AG04449 (cell line): ENCODE results near the gene RAB7B.

Experiments used
- CTCF ChIA-PET: fragments of 350-600 bp; formaldehyde crosslinking; extraction: SDS; loops from one replicate; lab custom pipeline; 2021; ENCODE audit warnings: antibody characterized with exemption; lab: Yijun Ruan, JAX
- POLR2A ChIA-PET: fragments of 400-600, 350-600 bp; formaldehyde crosslinking; extraction: SDS; loops from one replicate; lab custom pipeline; 2020; ENCODE audit warnings: antibody characterized with exemption, inconsistent platforms; lab: Yijun Ruan, JAX
- DNase-seq: peaks from one replicate; pipeline ENCODE4 v3.0.0-alpha.2; 2010; ENCODE audit warnings: low read depth, low spot score
- H3K4me3 ChIP-seq: 2 replicates; pipeline ENCODE4 v1.5.1; 2011; ENCODE audit warnings: low read depth, mild to moderate bottlenecking, control low read depth, low read length
- TF ChIP-seq, protein P1 (sequence below): IDR thresholded peaks from one replicate; pipeline ENCODE4 v1.5.1; 2011; ENCODE audit warnings: mild to moderate bottlenecking, moderate library complexity, low read length, control low read depth, inconsistent platforms; ENCODE audit not compliant: insufficient read depth; ENCODE audit errors: missing control alignments

RAB7B gene

GRCh38 chr1:206004826-206005225, 1.6 kb upstream of the RAB7B start:
- TF ChIP-seq, protein P1, sequence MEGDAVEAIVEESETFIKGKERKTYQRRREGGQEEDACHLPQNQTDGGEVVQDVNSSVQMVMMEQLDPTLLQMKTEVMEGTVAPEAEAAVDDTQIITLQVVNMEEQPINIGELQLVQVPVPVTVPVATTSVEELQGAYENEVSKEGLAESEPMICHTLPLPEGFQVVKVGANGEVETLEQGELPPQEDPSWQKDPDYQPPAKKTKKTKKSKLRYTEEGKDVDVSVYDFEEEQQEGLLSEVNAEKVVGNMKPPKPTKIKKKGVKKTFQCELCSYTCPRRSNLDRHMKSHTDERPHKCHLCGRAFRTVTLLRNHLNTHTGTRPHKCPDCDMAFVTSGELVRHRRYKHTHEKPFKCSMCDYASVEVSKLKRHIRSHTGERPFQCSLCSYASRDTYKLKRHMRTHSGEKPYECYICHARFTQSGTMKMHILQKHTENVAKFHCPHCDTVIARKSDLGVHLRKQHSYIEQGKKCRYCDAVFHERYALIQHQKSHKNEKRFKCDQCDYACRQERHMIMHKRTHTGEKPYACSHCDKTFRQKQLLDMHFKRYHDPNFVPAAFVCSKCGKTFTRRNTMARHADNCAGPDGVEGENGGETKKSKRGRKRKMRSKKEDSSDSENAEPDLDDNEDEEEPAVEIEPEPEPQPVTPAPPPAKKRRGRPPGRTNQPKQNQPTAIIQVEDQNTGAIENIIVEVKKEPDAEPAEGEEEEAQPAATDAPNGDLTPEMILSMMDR, result no peak
- H3K4me3 ChIP-seq, result no peak overlapping the region
- POLR2A ChIA-PET, result no interaction called here
- CTCF ChIA-PET, result interaction anchor here (1.0 to 1.1 kb wide), 2 partner anchors 25 to 101 kb away, joined by 3 to 4 read pairs; no protein-coding TSS in a partner anchor
- DNase-seq, result no peak

DNA sequence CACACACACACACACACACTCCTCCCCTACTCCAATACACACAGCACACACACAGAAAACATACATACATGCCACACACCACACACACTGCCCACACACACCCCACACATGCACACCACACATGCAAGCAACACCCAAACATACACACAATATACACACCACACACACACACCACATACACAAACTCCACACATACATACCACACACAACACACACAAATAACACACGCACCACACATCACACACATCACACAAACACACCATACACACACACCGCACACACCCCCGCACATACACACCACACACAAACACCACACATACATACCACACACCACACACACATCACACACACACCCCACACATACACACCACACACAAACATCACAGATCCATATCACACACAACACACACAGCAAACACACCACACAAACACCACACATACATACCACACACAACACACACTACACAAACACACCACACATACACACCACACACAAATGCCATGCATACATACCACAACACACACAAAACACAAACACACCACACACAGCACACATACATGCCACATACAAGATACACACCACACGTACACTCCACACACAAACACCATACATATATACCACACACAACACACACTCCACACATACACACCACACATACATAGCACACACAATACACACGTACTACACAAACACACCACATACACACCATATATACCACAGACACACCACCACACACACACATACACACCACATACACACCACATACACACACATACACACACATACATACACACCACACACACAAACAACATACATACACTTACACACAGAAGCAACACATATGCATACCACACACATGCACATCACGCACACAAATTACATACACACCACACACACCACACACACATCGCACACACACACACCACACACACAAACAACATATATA, 932 bp upstream of the RAB7B start:
- H3K4me3 ChIP-seq, result no peak overlapping the region
- CTCF ChIA-PET, result interaction anchor here (1.0 to 1.7 kb wide), 6 partner anchors 12 to 104 kb away, joined by 3 to 11 read pairs (median 4); no protein-coding TSS in a partner anchor
- POLR2A ChIA-PET, result no interaction called here

GRCh38 chr1:206002160-206002559, 1.0 kb downstream of the RAB7B start:
- DNase-seq, result no peak
- CTCF ChIA-PET, result interaction anchor here (1.4 to 7.0 kb wide), 6 partner anchors 25 to 106 kb away, joined by 3 to 38 read pairs (median 8); no protein-coding TSS in a partner anchor
- POLR2A ChIA-PET, result no interaction called here
- TF ChIP-seq, protein P1, result no peak
- H3K4me3 ChIP-seq, result peak overlapping the region; percentile 30; the same call in 1 of the 2 replicates

More for the DNA sequence above, 932 bp upstream of the RAB7B start:
- no peak for DNase-seq
- TF ChIP-seq, protein P1, result no peak

GRCh38 chr1:206001476-206001888, 1.7 kb downstream of the RAB7B start:
- H3K4me3 ChIP-seq, result peak overlapping the region; percentile 33
- ChIA-PET CTCF (interaction anchor here (0.6 to 12.8 kb wide), 5 partner anchors 10 to 580 kb away, joined by 3 to 231 read pairs (median 7); no protein-coding TSS in a partner anchor), POLR2A (interaction anchor here (0.6 to 0.8 kb wide), 2 partner anchors 24 to 252 kb away, joined by 3 read pairs; no protein-coding TSS in a partner anchor)
- peak; percentile 80 for DNase-seq
- TF ChIP-seq, protein P1, result no peak

GRCh38 chr1:206000641-206001339, 2.4 kb downstream of the RAB7B start:
- DNase-seq, result no peak
- POLR2A ChIA-PET, result interaction anchor here (0.6 to 0.8 kb wide), 2 partner anchors 24 to 251 kb away, joined by 3 read pairs; no protein-coding TSS in a partner anchor
- TF ChIP-seq, protein P1, result no peak
- H3K4me3 ChIP-seq, result no peak overlapping the region
- CTCF ChIA-PET, result interaction anchor here (0.6 to 12.8 kb wide), 7 partner anchors 9 to 581 kb away, joined by 3 to 231 read pairs (median 4); no protein-coding TSS in a partner anchor
